Measurements from ENCODE around the gene PRR18.

DNA sequence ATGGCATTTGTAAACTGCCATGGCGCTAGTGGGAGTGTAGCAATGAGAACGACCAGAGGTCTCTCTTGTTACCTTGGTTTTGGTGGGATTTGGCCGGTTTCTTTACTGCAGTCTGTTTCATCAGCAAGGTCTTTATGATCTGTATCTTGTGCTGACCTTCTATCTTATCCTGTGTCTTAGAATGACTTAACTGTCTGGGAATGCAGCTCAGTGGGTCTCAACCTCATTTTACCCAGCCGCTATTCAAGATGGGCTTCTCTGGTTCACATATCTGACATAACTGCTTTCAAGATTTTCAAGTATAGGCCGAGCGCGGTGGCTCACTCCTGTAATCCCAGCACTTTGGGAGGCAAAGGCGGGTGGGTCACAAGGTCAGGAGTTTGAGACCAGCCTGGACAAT, 36.0 kb upstream of the PRR18 start:
- TF ChIP-seq, protein P1, sequence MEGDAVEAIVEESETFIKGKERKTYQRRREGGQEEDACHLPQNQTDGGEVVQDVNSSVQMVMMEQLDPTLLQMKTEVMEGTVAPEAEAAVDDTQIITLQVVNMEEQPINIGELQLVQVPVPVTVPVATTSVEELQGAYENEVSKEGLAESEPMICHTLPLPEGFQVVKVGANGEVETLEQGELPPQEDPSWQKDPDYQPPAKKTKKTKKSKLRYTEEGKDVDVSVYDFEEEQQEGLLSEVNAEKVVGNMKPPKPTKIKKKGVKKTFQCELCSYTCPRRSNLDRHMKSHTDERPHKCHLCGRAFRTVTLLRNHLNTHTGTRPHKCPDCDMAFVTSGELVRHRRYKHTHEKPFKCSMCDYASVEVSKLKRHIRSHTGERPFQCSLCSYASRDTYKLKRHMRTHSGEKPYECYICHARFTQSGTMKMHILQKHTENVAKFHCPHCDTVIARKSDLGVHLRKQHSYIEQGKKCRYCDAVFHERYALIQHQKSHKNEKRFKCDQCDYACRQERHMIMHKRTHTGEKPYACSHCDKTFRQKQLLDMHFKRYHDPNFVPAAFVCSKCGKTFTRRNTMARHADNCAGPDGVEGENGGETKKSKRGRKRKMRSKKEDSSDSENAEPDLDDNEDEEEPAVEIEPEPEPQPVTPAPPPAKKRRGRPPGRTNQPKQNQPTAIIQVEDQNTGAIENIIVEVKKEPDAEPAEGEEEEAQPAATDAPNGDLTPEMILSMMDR (CRISPR knock-in tag; IDR thresholded peaks at IDR 0.05), result no peak
- TF ChIP-seq NFRKB (IDR thresholded peaks at IDR 0.05) (no peak), MTF2 (CRISPR knock-in tag; IDR thresholded peaks at IDR 0.05; ENCODE audit: borderline replicate concordance) (no peak), ZNF274 (CRISPR knock-in tag; IDR thresholded peaks at IDR 0.05) (no peak), SIN3A (IDR thresholded peaks at IDR 0.05; ENCODE audit: borderline replicate concordance, low read depth, low read length) (no peak), ESRRA (CRISPR knock-in tag; IDR thresholded peaks at IDR 0.05; ENCODE audit: low read depth) (no peak), ZNF629 (CRISPR knock-in tag; conservative IDR thresholded peaks at IDR 0.05) (no peak)
- TF ChIP-seq, protein P2, sequence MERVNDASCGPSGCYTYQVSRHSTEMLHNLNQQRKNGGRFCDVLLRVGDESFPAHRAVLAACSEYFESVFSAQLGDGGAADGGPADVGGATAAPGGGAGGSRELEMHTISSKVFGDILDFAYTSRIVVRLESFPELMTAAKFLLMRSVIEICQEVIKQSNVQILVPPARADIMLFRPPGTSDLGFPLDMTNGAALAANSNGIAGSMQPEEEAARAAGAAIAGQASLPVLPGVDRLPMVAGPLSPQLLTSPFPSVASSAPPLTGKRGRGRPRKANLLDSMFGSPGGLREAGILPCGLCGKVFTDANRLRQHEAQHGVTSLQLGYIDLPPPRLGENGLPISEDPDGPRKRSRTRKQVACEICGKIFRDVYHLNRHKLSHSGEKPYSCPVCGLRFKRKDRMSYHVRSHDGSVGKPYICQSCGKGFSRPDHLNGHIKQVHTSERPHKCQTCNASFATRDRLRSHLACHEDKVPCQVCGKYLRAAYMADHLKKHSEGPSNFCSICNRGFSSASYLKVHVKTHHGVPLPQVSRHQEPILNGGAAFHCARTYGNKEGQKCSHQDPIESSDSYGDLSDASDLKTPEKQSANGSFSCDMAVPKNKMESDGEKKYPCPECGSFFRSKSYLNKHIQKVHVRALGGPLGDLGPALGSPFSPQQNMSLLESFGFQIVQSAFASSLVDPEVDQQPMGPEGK (CRISPR knock-in tag; IDR thresholded peaks at IDR 0.05), result no peak
- TF ChIP-seq, protein P3, sequence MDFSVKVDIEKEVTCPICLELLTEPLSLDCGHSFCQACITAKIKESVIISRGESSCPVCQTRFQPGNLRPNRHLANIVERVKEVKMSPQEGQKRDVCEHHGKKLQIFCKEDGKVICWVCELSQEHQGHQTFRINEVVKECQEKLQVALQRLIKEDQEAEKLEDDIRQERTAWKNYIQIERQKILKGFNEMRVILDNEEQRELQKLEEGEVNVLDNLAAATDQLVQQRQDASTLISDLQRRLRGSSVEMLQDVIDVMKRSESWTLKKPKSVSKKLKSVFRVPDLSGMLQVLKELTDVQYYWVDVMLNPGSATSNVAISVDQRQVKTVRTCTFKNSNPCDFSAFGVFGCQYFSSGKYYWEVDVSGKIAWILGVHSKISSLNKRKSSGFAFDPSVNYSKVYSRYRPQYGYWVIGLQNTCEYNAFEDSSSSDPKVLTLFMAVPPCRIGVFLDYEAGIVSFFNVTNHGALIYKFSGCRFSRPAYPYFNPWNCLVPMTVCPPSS (IDR thresholded peaks at IDR 0.05), result no peak
- TF ChIP-seq, protein P4, sequence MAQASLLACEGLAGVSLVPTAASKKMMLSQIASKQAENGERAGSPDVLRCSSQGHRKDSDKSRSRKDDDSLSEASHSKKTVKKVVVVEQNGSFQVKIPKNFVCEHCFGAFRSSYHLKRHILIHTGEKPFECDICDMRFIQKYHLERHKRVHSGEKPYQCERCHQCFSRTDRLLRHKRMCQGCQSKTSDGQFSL (CRISPR knock-in tag; IDR thresholded peaks at IDR 0.05), result no peak
- TF ChIP-seq, protein P5, sequence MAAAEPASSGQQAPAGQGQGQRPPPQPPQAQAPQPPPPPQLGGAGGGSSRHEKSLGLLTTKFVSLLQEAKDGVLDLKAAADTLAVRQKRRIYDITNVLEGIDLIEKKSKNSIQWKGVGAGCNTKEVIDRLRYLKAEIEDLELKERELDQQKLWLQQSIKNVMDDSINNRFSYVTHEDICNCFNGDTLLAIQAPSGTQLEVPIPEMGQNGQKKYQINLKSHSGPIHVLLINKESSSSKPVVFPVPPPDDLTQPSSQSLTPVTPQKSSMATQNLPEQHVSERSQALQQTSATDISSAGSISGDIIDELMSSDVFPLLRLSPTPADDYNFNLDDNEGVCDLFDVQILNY (CRISPR knock-in tag; conservative IDR thresholded peaks at IDR 0.05), result no peak

Measured in HepG2 (cell line).